GM23338 (cell line): ENCODE measurements around the gene RPUSD1.

Experiments used
- CREB1 ChIP-seq: fragments of 250-450 bp; sonication (Bioruptor Pico); IDR thresholded peaks from 2 replicates; pipeline ENCODE4 v1.5.0; 2020; ENCODE audit warnings: low read depth, mild to moderate bottlenecking, moderate library complexity
- CTCF ChIP-seq, 2 experiments: fragments of 200-600 bp in 1 of 2; sonication (generic) in 1 of 2; conservative IDR thresholded peaks; 2 replicates each; pipeline versions ENCODE4 v1.5.1 to v1.6.1; 2016 to 2017; ENCODE audit warnings: antibody characterized with exemption in 2 of 2, low read depth in 2 of 2, mild to moderate bottlenecking in 2 of 2, moderate library complexity in 1 of 2
- EZH2 ChIP-seq: fragments of 200-600 bp; sonication (generic); IDR thresholded peaks from one replicate; pipeline ENCODE4 v1.8.0; 2017; ENCODE audit warnings: antibody characterized with exemption, mild to moderate bottlenecking, low read depth; ENCODE audit not compliant: unreplicated experiment
- EZH2phosphoT487 ChIP-seq: fragments of 200-600 bp; sonication (generic); IDR thresholded peaks from one replicate; pipeline ENCODE4 v1.8.1; 2018; ENCODE audit warnings: antibody characterized with exemption; ENCODE audit not compliant: unreplicated experiment
- JUNB ChIP-seq: IDR thresholded peaks from one replicate; pipeline ENCODE4 v1.6.1; 2016; ENCODE audit warnings: antibody characterized with exemption; ENCODE audit not compliant: unreplicated experiment
- POLR2AphosphoS5 ChIP-seq: IDR thresholded peaks from 2 replicates; pipeline ENCODE4 v1.6.1; 2016; ENCODE audit warnings: antibody characterized with exemption, low read depth
- REST ChIP-seq: IDR thresholded peaks from one replicate; pipeline ENCODE4 v1.6.1; 2018; ENCODE audit warnings: antibody characterized with exemption; ENCODE audit not compliant: unreplicated experiment

GRCh38 chr16:798666-799065, 10.5 kb upstream of the RPUSD1 start:
- TF ChIP-seq CTCF (conservative IDR thresholded peaks at IDR 0.05; ENCODE audit: low read depth in 2 of 2): no peak
- no peak for TF ChIP-seq POLR2AphosphoS5
- TF ChIP-seq EZH2: no peak
- TF ChIP-seq REST: no peak
- no peak for TF ChIP-seq EZH2phosphoT487
- no peak for TF ChIP-seq CREB1 (CRISPR knock-in tag)
- TF ChIP-seq JUNB: no peak
